Urinary bladder (tissue), 4 donors: ENCODE measurements around the gene PIN1. TPM values are rescaled to one million over a fixed set of nuclear protein-coding genes. Genes with fewer than 3 reads are reported as not detected.
"Not testable (repeated sequence)": the region's sequence is repeated elsewhere in the genome, so short reads cannot be mapped to it uniquely, and the experiment has no call there.

ENCODE experiments used
- DNase-seq: peaks from one replicate; pipeline ENCODE4 v3.0.0-alpha.2; 2015; ENCODE audit errors: extremely low spot score
- H3K27ac ChIP-seq: one replicate; pipeline ENCODE4 v1.5.1; 2013; ENCODE audit warnings: low read depth, mild to moderate bottlenecking, moderate library complexity
- H3K36me3 ChIP-seq: one replicate; pipeline ENCODE4 v1.6.1; 2013; ENCODE audit warnings: mild to moderate bottlenecking, moderate library complexity; ENCODE audit not compliant: insufficient read depth
- H3K4me1 ChIP-seq: one replicate; pipeline ENCODE4 v1.6.1; 2013; ENCODE audit warnings: mild to moderate bottlenecking, moderate library complexity; ENCODE audit not compliant: insufficient read depth
- H3K4me3 ChIP-seq: one replicate; pipeline ENCODE4 v1.5.1; 2013; ENCODE audit warnings: low read depth, low read length
- WGBS: extraction: QIAGEN DNeasy Blood & Tissue Kit; methylation state at CpG from one replicate; pipeline ENCODE4 v1.1.7; 2013; 5-methylcytosine and 5-hydroxymethylcytosine counted together
- polyA plus RNA-seq: library from polyadenylated mRNA; stranded (reverse); fragments of 200-250 nt; gene quantifications from one replicate; pipeline ENCODE4 v1.2.3, GENCODE V29; 2013
- total RNA-seq: library from RNA; depleted of rRNA; stranded (reverse); fragments of >200 nt; gene quantifications from one replicate; pipeline ENCODE4 v1.2.3, GENCODE V29; 2014
- donor health status: healthy with polysubstance abuse.
- donor health status: healthy.

The PIN1 gene
- total and polyA plus RNA-seq, 2 donors, result 42.3 to 160 TPM

DNA sequence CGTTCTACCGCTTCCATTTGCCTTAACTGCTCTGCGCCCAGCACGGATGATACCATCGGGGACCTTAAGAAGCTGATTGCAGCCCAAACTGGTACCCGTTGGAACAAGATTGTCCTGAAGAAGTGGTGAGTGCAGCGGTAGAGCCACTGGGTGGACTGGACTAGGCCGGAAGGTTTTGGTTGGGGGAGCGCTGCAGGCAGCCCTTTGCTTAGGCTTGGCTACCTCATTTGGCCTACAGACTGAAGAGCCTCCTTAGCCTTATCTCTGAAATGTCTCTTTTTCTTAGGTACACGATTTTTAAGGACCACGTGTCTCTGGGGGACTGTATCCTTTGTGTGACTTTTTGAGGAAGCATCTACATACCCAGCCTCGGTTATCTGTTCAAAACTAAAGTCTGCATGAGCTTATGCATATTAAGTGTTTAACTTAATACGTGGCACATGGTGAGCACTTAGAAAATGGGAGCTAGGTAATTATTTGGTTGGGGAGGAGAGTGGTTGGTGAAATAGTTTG, 6.5 kb upstream of the PIN1 start:
- WGBS, result 30% methylated on average over 13 of the region's 13 CpGs
- Histone ChIP-seq H3K27ac (no peak overlapping the region), H3K4me3 (peak overlapping the region; percentile 90), H3K4me1 (peaks cover 3% of the 10 kb centered on the region), H3K36me3 (no peaks in the 10 kb centered on the region)
- DNase-seq, result no peak

DNA sequence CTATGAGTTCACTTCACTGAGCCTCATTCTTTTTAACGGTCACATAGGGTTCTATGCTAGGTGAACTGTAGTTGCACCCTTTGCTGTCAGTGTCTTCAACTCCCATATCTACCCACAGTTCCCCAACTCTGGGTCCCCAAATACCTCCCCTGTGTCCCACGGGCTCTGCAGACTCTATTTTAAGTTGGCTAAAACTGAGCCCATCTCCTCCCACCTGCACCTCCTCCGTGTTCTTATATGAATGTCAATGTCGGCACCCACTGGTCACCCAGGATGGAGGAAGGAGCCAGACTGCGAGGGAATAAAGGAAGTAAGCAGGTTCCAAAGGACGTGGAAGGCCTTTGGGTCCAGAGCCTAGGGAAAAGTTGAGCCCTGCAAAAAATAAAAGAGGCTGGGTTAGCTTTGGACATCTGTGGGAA, 802 bp upstream of the PIN1 start:
- Histone ChIP-seq H3K36me3 (no peaks in the 10 kb centered on the region), H3K4me3 (no peak overlapping the region), H3K27ac (no peak overlapping the region), H3K4me1 (no peaks in the 10 kb centered on the region)
- DNase-seq, result no peak
- 61% methylated on average over 6 of the region's 6 CpGs for WGBS

- DNase-seq, result no peak
- 2% methylated on average over 28 of the region's 28 CpGs for WGBS
- Histone ChIP-seq H3K4me3 (peak overlapping the region; percentile 84), H3K36me3 (no peaks in the 10 kb centered on the region), H3K27ac (no peak overlapping the region), H3K4me1 (no peaks in the 10 kb centered on the region)
Measured at GRCh38 chr19:9835507-9835949, 410 bp downstream of the PIN1 start.

DNA sequence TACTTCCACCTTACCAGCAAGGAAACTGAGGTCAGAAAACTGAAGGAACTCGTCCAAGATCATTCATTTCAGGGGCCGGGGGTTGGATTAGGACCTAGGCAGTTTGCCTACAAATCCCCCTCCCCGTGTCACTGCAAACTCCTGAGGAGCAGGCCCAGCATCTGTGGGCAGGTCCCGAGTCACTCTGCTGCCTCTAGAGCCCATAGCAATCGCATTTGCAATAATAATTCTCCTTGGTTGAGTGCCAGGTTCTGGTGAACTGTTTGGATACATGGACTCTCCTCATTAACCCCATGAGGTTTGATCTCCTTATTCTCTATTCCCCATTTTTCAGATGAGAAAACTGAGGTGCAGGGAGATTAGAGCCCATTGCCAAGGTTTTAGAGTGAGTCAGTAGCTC, 903 bp downstream of the PIN1 start:
- no peak overlapping the region for H3K27ac ChIP-seq
- DNase-seq, result no peak
- H3K36me3 ChIP-seq, result no peaks in the 10 kb centered on the region
- H3K4me1 ChIP-seq, result no peaks in the 10 kb centered on the region
- peak overlapping the region; percentile 84 for H3K4me3 ChIP-seq
- WGBS, result 3% methylated on average over 5 of the region's 5 CpGs

DNA sequence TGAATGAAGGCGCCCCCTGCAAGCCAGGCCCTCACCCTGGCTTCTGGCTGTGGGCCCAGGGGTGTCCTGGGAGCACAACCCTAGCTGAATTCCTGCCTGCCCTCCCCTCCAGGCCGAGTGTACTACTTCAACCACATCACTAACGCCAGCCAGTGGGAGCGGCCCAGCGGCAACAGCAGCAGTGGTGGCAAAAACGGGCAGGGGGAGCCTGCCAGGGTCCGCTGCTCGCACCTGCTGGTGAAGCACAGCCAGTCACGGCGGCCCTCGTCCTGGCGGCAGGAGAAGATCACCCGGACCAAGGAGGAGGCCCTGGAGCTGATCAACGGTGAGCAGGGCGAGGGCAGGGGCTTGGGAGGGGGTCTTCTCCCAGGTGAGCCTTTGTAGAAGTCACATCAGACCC, 3.2 kb downstream of the PIN1 start:
- 93% methylated on average over 15 of the region's 15 CpGs for WGBS
- DNase-seq, result no peak
- no peak overlapping the region for H3K4me3 ChIP-seq
- H3K4me1 ChIP-seq, result no peaks in the 10 kb centered on the region
- no peak overlapping the region for H3K27ac ChIP-seq
- no peaks in the 10 kb centered on the region for H3K36me3 ChIP-seq

- WGBS, result 45% methylated on average over 1 of the region's 1 CpG
- Histone ChIP-seq H3K27ac (no peak overlapping the region), H3K36me3 (peaks cover 1% of the 10 kb centered on the region), H3K4me1 (no peaks in the 10 kb centered on the region), H3K4me3 (no peak overlapping the region)
- no peak for DNase-seq
Measured at GRCh38 chr19:9839415-9839814, 4.3 kb downstream of the PIN1 start.

- H3K4me3 ChIP-seq, result no peak overlapping the region
- H3K27ac ChIP-seq, result no peak overlapping the region
- DNase-seq, result no peak
- WGBS, result 86% methylated on average over 9 of the region's 9 CpGs
- H3K36me3 ChIP-seq, result peaks cover 2% of the 10 kb centered on the region
- no peaks in the 10 kb centered on the region for H3K4me1 ChIP-seq
Measured at GRCh38 chr19:9842834-9843625, 7.9 kb downstream of the PIN1 start.

- WGBS, result 97% methylated on average over 12 of the region's 12 CpGs
- H3K4me1 ChIP-seq, H3K4me3 ChIP-seq, H3K36me3 ChIP-seq, H3K27ac ChIP-seq, DNase-seq: not testable (repeated sequence)
Measured at GRCh38 chr19:9843626-9844273, 8.6 kb downstream of the PIN1 start.

DNA sequence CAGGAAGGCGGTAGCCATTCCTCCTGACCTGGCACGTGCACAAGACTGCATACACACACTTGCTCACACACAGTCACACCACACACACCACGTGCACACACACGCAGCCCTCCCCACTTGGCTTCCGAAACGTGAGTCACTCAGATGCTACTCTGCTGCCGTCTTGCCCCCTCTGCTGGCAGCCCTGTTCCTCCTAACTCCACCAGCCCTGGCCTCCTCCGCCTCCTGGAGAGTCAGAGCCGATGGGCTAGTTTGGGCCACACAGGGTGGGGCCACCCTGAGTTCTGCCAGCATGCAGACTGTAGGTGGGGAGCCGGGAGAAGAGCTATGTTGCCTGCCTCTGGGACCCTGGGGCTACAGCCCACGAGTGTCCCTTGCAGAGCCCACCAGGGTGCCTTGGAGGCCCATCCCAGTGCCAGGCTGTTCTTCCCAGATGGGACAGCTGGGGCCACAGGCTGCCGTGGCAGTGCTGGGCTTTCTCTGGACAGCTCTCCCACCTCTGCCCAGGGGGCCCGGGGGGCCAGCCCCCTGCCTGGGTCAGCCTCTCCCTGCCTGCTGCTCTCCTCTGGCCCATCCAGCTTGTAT, 12.1 kb downstream of the PIN1 start:
- no peak for DNase-seq
- WGBS, result 50% methylated on average over 13 of the region's 13 CpGs
- Histone ChIP-seq H3K4me3 (no peak overlapping the region), H3K4me1 (no peaks in the 10 kb centered on the region), H3K36me3 (peaks cover 6% of the 10 kb centered on the region), H3K27ac (no peak overlapping the region)

DNA sequence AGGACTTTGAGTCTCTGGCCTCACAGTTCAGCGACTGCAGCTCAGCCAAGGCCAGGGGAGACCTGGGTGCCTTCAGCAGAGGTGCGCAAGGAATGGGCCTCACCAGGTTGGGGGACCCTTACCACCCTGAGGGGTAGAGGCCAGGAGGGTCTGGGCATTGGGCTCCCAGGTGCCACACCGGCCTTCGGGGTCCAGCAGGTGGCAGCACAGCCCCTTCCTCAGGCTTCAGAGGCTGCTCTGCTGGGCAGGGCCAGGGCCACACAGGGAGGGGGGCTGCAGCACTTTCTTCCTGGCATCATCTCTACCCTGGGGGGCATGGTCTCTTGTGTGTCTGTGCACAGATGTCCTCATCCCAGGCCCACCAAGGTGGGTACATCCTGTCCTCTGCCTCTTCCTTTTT, 12.9 kb downstream of the PIN1 start:
- Histone ChIP-seq H3K27ac (no peak overlapping the region), H3K4me3 (no peak overlapping the region), H3K36me3 (peaks cover 6% of the 10 kb centered on the region), H3K4me1 (no peaks in the 10 kb centered on the region)
- no peak for DNase-seq
- 71% methylated on average over 4 of the region's 4 CpGs for WGBS

DNA sequence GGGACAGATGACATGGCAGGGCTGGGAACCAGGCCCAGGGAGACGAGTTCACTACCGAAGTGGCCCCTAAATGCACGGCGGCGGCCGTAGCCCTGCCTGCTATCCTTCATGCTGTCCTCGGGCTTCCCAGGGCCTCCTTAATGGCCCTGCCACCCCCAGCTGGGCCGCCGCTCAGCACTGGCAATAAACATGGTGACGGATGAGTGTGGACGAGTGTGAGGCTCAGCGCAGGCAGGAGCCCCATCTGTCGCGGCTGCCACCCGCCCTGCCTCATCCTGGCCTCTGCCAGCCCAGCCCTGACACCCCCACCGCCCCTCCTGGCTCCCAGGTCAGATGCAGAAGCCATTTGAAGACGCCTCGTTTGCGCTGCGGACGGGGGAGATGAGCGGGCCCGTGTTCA, 13.6 kb downstream of the PIN1 start:
- Histone ChIP-seq H3K4me1 (no peaks in the 10 kb centered on the region), H3K36me3 (peaks cover 6% of the 10 kb centered on the region), H3K27ac (no peak overlapping the region), H3K4me3 (no peak overlapping the region)
- WGBS, result 75% methylated on average over 23 of the region's 23 CpGs
- DNase-seq, result no peak

DNA sequence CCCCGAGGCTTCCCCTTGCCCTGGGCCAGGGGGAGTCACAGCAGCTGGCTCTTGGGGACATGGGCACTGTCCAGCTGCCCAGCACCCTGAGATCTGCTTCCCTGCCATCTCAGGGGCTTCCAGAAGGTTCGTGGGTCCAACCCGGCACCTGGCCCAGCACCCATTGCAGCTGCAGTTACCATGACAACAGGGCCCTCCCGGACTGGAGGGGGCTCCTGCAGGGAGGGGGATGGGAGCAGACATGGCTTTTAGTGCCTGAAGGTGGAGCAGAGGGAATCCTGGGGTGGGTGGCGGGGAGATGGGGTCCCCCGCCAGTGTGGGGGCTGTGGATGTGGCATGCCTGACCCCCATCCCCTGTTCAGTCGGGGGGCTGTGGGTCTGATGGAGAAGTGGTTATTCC, 14.7 kb downstream of the PIN1 start:
- DNase-seq, result no peak
- Histone ChIP-seq H3K36me3 (peaks cover 3% of the 10 kb centered on the region), H3K4me1 (no peaks in the 10 kb centered on the region), H3K27ac (no peak overlapping the region), H3K4me3 (no peak overlapping the region)
- 75% methylated on average over 7 of the region's 7 CpGs for WGBS

DNA sequence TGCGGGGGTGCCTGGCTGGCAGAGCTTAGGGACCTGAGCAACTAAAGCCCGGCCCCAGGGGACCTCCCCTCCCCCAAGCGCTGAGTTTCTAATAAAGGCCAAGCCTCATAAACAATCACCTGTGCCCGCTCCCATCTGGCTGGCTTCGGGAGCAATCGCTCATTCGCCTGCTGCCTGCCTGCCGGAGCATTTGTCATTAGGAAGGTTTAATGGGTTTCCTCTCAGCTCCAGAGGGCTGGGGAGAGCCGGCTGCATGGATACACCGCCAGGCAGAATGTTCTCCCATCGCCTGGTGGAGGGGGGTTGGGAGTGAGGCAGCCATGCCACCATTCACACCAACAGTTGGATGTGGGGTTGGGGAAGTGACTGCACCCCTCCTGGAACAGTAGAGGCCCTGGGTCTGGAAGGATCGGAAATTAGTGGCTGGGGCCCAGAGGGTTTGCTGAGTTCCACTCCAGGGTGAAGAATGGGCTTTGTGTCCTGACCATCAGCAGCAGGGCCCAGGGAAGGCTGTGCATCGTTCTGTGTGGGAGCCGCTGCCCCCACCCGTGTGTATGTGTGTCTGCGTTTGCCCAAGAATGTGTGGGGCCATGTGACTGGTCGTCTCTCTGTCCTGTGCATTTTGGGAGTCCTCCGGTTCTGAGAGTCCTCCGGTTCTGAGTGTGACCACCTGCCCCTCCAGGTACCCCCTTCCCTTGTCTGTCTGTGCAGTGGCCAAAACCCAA, 15.3 kb downstream of the PIN1 start:
- no peak overlapping the region for H3K4me3 ChIP-seq
- DNase-seq, result no peak
- 57% methylated on average over 19 of the region's 19 CpGs for WGBS
- peaks cover 3% of the 10 kb centered on the region for H3K36me3 ChIP-seq
- no peak overlapping the region for H3K27ac ChIP-seq
- no peaks in the 10 kb centered on the region for H3K4me1 ChIP-seq
